Kidney epithelial cell (primary cell): Measurements from ENCODE around the gene NUP188. TPM values are rescaled to one million over a fixed set of nuclear protein-coding genes. Genes with fewer than 3 reads are reported as not detected.

Experiments
- DNase-seq: peaks from one replicate; pipeline ENCODE4 v3.0.0-alpha.2; 2010; ENCODE audit warnings: low read depth
- H3K27me3 ChIP-seq: 2 replicates; pipeline ENCODE4 v1.6.0; 2011; ENCODE audit warnings: low read length; ENCODE audit not compliant: control insufficient read depth, insufficient read depth
- H3K36me3 ChIP-seq: 2 replicates; pipeline ENCODE4 v1.5.1; 2011; ENCODE audit warnings: low read length; ENCODE audit not compliant: control insufficient read depth, insufficient read depth
- H3K4me3 ChIP-seq: 2 replicates; pipeline ENCODE4 v1.5.1; 2011; ENCODE audit warnings: low read depth, mild to moderate bottlenecking, control low read depth, low read length
- total RNA-seq: library from RNA; depleted of rRNA; stranded (reverse); fragments of >200 nt; gene quantifications from 2 replicates; pipeline ENCODE4 v1.2.3, GENCODE V29; 2015
- TF ChIP-seq, protein P1 (sequence below): IDR thresholded peaks from 2 replicates; pipeline ENCODE4 v1.5.1; 2011; ENCODE audit warnings: mild to moderate bottlenecking, moderate library complexity, low read length, control low read depth, inconsistent platforms; ENCODE audit not compliant: insufficient read depth, poor library complexity, severe bottlenecking

NUP188 gene, protein sequence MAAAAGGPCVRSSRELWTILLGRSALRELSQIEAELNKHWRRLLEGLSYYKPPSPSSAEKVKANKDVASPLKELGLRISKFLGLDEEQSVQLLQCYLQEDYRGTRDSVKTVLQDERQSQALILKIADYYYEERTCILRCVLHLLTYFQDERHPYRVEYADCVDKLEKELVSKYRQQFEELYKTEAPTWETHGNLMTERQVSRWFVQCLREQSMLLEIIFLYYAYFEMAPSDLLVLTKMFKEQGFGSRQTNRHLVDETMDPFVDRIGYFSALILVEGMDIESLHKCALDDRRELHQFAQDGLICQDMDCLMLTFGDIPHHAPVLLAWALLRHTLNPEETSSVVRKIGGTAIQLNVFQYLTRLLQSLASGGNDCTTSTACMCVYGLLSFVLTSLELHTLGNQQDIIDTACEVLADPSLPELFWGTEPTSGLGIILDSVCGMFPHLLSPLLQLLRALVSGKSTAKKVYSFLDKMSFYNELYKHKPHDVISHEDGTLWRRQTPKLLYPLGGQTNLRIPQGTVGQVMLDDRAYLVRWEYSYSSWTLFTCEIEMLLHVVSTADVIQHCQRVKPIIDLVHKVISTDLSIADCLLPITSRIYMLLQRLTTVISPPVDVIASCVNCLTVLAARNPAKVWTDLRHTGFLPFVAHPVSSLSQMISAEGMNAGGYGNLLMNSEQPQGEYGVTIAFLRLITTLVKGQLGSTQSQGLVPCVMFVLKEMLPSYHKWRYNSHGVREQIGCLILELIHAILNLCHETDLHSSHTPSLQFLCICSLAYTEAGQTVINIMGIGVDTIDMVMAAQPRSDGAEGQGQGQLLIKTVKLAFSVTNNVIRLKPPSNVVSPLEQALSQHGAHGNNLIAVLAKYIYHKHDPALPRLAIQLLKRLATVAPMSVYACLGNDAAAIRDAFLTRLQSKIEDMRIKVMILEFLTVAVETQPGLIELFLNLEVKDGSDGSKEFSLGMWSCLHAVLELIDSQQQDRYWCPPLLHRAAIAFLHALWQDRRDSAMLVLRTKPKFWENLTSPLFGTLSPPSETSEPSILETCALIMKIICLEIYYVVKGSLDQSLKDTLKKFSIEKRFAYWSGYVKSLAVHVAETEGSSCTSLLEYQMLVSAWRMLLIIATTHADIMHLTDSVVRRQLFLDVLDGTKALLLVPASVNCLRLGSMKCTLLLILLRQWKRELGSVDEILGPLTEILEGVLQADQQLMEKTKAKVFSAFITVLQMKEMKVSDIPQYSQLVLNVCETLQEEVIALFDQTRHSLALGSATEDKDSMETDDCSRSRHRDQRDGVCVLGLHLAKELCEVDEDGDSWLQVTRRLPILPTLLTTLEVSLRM (N-terminal part only)
- 35.5 and 39.9 TPM in 2 replicates for total RNA-seq

DNA sequence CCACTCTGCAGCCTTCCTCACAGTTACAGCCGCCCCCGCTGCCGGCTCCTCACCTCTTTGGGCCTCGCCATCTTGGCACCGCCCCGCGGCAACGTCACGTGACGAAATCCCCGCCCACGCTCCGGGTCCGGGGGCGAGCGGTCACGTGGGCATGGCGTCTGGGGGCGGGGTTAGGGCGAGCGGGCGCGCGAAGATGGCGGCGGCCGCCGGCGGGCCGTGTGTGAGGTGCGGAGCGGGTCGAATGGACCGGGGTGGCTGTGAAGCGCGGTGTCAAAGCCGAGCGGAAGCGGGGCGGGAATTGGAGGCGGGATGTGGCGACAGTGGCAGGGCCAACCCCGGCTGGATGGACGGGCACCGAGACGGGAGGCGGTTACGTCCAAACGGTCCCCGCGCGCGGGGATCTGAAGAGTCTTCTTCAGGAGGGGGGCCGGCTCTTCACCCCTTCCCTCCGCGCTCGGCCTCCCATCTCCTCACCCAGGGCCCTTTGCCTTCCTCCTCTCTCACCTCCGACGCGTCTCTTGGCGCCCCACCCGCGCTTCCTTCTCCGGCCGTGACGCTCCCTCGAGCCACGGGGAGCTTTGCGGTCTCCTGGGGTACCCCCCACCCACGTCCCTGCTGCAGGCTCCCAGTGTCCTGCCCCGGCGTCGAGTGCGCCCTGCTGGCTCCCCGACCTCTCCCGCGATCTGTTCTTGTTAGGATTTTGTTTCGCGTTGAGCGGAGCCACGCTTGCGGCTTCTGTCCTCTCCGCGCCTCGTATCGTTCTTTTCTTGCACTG, at the start of gene NUP188, which contains the start of gene DOLK:
Gene NUP188, plus strand, starts transcription at position 173 of the 775 bp plus-strand sequence. Its CDS starts 21 bp downstream, at position 194.
Gene DOLK, minus strand, starts transcription at position 77 of the 775 bp plus-strand sequence. CDS start 300 bp downstream, outside the sequence.
- Histone ChIP-seq H3K36me3 (no peaks in the 10 kb centered on the region), H3K27me3 (no peaks in the 10 kb centered on the region), H3K4me3 (peak within 1 kb of the TSS; percentile 100)
- peak; percentile 41 for DNase-seq
- TF ChIP-seq, protein P1, sequence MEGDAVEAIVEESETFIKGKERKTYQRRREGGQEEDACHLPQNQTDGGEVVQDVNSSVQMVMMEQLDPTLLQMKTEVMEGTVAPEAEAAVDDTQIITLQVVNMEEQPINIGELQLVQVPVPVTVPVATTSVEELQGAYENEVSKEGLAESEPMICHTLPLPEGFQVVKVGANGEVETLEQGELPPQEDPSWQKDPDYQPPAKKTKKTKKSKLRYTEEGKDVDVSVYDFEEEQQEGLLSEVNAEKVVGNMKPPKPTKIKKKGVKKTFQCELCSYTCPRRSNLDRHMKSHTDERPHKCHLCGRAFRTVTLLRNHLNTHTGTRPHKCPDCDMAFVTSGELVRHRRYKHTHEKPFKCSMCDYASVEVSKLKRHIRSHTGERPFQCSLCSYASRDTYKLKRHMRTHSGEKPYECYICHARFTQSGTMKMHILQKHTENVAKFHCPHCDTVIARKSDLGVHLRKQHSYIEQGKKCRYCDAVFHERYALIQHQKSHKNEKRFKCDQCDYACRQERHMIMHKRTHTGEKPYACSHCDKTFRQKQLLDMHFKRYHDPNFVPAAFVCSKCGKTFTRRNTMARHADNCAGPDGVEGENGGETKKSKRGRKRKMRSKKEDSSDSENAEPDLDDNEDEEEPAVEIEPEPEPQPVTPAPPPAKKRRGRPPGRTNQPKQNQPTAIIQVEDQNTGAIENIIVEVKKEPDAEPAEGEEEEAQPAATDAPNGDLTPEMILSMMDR = no peak

DNA sequence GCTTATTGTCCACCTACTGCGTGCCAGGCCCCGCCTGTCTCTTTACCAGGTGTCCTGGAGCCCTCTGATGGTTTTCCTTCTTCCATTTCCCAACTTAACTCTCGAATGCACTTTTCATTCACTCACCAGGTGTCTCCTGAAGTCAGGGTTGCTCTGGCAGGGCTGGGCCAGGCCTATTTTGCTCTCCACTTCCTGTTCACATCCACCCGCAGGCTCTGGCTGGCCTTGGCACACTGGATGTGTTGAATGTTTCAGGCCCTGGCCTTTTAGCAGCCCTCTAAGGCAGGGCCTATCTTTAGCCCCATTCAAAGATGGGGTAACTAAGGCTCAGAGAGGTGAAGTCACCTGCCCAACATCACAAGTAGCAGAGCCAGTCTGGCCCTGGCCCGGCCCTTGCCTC, 49.1 kb upstream of the NUP188 start:
- no peak overlapping the region for H3K4me3 ChIP-seq

DNA sequence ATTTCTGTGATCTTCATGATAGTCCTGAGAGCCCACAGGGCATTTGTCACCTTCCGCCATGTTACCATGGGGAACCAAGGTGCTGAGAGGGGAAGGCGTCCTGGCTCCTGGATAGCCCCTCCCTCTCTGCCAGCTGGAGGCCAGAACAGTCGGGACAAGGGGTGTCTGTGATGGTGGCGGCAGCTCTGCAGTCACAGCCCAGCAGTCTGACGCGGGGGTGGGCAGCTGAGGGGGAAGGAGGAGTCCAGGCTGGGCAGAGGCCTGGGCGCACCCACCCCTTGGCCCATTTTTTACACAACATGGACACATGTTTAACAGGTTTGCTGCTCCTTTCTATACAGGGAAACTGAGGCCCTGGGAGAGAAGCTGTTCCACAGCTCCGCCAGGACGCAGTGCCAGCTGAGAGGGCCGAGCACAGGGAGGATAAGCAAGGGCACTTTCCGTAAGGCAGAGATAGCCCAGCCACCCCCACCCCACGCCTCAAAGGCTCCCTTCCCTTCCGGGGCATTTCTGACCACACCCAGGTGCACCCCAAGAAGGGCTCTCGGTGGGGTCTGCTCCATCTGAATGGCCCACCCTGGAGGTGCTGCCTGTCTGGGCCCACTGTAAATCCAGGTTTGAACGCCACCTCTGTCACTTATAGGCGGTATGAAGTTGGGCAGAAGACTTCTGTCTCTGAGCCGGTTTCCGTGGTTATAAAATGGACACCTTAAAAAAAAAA, 48.5 kb upstream of the NUP188 start:
- H3K36me3 ChIP-seq = peaks cover 1% of the 10 kb centered on the region

More for the DNA sequence above, 49.1 kb upstream of the NUP188 start:
- no peak for DNase-seq
- H3K27me3 ChIP-seq = no peaks in the 10 kb centered on the region
- peaks cover 1% of the 10 kb centered on the region for H3K36me3 ChIP-seq
- TF ChIP-seq, protein P1 = no peak

DNA sequence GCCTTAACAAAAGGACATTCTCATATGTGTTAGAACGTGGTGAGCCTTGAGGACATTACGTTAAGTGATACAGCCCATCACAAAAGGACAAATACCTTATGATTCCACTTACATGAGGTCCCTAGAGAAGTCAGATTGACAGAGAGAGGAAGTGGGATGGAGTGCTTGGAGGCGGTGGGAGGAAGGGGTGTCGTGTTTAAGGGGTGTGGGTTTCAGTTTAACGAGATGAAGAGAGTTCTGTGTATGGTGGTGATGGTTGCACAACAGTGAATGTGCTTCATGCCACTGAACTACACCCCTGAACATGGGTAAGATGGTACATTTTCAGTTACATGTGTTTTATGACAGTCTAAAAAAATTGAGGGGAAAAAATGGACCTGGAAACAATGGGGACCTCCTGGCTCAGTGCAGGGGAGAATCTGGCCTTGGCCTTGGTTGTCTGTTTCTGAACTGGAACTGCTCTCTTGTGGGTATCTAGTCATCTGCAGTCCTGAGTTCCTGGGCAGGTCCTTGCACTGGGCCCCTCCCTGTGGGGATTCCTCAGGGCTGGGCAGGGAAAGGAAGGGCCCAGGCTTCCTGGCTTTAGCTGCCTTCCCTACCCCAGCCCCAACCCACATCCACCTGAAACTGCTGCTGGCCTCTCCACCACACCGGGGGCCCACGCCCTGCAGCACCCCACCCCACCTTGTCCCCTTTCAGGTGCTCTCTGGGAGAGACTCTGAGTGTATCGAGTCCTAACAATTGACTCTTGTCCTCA, 47.8 kb upstream of the NUP188 start:
- no peak overlapping the region for H3K4me3 ChIP-seq
- no peaks in the 10 kb centered on the region for H3K27me3 ChIP-seq
- TF ChIP-seq, protein P1 = no peak
- DNase-seq = no peak
- peaks cover 1% of the 10 kb centered on the region for H3K36me3 ChIP-seq

More for the DNA sequence above, 48.5 kb upstream of the NUP188 start:
- TF ChIP-seq, protein P1 = no peak
- H3K4me3 ChIP-seq = no peak overlapping the region
- no peak for DNase-seq
- H3K27me3 ChIP-seq = no peaks in the 10 kb centered on the region
